Common myeloid progenitor, CD34-positive (primary cell): ENCODE results near the gene SYT13.

ENCODE experiments used
- CTCF ChIA-PET: fragments of 350-600 bp; sonication (Branson Sonifier 250); formaldehyde crosslinking; loops from one replicate; lab custom pipeline; 2021; ENCODE audit warnings: antibody characterized with exemption; lab: Charles Lee
- POLR2A ChIA-PET: fragments of 350-600 bp; sonication (Branson Sonifier 250); formaldehyde crosslinking; loops from one replicate; lab custom pipeline; 2021; ENCODE audit warnings: antibody characterized with exemption; lab: Charles Lee
- DNase-seq, 3 donors: peaks; one replicate each; pipeline versions ENCODE4 v3.0.0 to v3.0.0-alpha.2; 2013
- H3K27ac ChIP-seq, 2 experiments: 1 replicate in 1 of 2; 2 replicates in 1 of 2; pipeline ENCODE4 v1.7.0; 2013; ENCODE audit warnings: inconsistent platforms in 2 of 2, low read length in 2 of 2, mild to moderate bottlenecking in 2 of 2, low read depth in 1 of 2, moderate library complexity in 1 of 2; ENCODE audit not compliant: severe bottlenecking in 2 of 2, insufficient read depth in 1 of 2, poor library complexity in 1 of 2
- H3K27me3 ChIP-seq, 5 experiments: replicated peaks in 2 of 5; 1 replicate in 3 of 5; 2 replicates in 2 of 5; pipeline versions ENCODE4 v1.6.1 to v1.7.0; 2013; ENCODE audit warnings: low read length in 4 of 5, mild to moderate bottlenecking in 2 of 5, moderate library complexity in 2 of 5, inconsistent platforms in 1 of 5; ENCODE audit not compliant: insufficient read depth in 5 of 5, control insufficient read depth in 4 of 5
- H3K36me3 ChIP-seq, 4 experiments: 1 replicate in 2 of 4; 2 replicates in 2 of 4; pipeline versions ENCODE4 v1.6.1 to v1.7.0; 2013; ENCODE audit warnings: low read length in 3 of 4, control low read depth in 1 of 4, mild to moderate bottlenecking in 1 of 4; ENCODE audit not compliant: control insufficient read depth in 4 of 4, insufficient read depth in 4 of 4
- H3K4me1 ChIP-seq, 4 experiments: 1 replicate in 3 of 4; 2 replicates in 1 of 4; pipeline versions ENCODE4 v1.6.1 to v1.7.1; 2013; ENCODE audit warnings: low read length in 3 of 4, mild to moderate bottlenecking in 3 of 4, control low read depth in 1 of 4, inconsistent platforms in 1 of 4, moderate library complexity in 1 of 4; ENCODE audit not compliant: control insufficient read depth in 4 of 4, insufficient read depth in 4 of 4; ENCODE audit errors: control extremely low read depth in 1 of 4
- H3K4me3 ChIP-seq, 7 experiments: 1 replicate in 4 of 7; 2 replicates in 3 of 7; pipeline versions ENCODE4 v1.5.1 to v1.7.0; 2013; ENCODE audit warnings: mild to moderate bottlenecking in 7 of 7, low read length in 6 of 7, moderate library complexity in 6 of 7, inconsistent platforms in 2 of 7, low read depth in 2 of 7, control low read depth in 1 of 7; ENCODE audit not compliant: insufficient read depth in 4 of 7, control insufficient read depth in 1 of 7; ENCODE audit errors: extremely low read depth in 1 of 7
- H3K9me3 ChIP-seq, 5 experiments: 1 replicate in 4 of 5; 2 replicates in 1 of 5; pipeline versions ENCODE4 v1.6.1 to v1.7.1; 2013; ENCODE audit warnings: low read length in 4 of 5, mild to moderate bottlenecking in 2 of 5, inconsistent platforms in 1 of 5, low read depth in 1 of 5, moderate library complexity in 1 of 5; ENCODE audit not compliant: control insufficient read depth in 4 of 5, insufficient read depth in 2 of 5; ENCODE audit errors: control extremely low read depth in 1 of 5
- WGBS: methylation state at CpG from one replicate; pipeline ENCODE4 v1.1.5; 2013; ENCODE audit not compliant: insufficient coverage; 5-methylcytosine and 5-hydroxymethylcytosine counted together

Gene SYT13

GRCh38 chr11:45313171-45313865, 27.2 kb upstream of the SYT13 start:
- Histone ChIP-seq H3K36me3 (no peaks in the 10 kb centered on the region), H3K9me3 (no peaks in the 10 kb centered on the region), H3K4me1 (no peaks in the 10 kb centered on the region), H3K4me3 (no peak overlapping the region), H3K27me3 (peaks cover 0 to 9% (median 3%) of the 10 kb centered on the region in 5 experiments), H3K27ac (no peak overlapping the region)
- 88% methylated on average over 1 of the region's 1 CpG for WGBS
- no peak for DNase-seq
- POLR2A ChIA-PET = no interaction called here
- CTCF ChIA-PET = interaction anchor here (1.0 to 1.4 kb wide), 2 partner anchors 11 to 13 kb away, joined by 3 read pairs; no protein-coding TSS in a partner anchor

DNA sequence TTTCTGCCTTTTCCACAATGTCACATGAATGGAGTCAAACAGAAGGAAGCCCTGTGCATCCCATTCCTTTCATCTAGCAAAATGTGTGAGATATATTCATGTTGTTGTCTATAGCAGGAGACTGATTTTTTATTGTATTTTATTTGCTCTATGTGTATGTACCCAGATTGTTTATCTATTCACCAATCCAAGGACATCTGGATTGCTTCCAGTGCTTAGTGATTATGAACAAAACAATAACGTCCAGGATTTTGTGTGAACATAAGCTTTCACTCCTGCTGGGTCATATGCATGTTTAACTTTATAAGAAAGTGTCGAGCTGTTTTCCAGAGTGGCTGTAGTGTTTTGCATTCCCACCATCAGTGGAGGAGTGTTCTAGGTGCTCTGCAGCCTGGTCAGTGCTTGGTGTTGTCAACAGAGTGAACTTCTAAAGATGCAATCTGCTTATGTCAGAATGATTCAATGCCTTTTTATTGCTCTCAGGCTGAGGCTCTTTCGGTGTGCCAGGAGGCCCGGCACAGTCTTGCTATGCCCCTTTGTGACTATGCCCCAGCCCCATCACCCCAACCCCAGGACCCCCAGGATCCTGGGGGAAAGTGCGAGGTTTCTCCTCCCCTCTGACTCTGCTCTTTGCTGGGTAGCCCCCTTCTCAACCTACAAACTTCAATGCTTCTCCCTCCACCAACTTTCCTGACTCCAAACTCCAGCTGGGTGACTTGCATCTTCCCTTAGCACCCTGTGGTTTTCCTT, 19.9 kb upstream of the SYT13 start:
- 48% methylated on average over 5 of the region's 5 CpGs for WGBS
- POLR2A ChIA-PET = no interaction called here
- Histone ChIP-seq H3K27me3 (no peaks in the 10 kb centered on the region), H3K27ac (no peak overlapping the region), H3K4me1 (peaks cover 0 to 7% (median 2%) of the 10 kb centered on the region in 4 experiments), H3K36me3 (no peaks in the 10 kb centered on the region), H3K4me3 (no peak overlapping the region), H3K9me3 (no peaks in the 10 kb centered on the region)
- DNase-seq = peak in 1 of 3 donors; percentile 11
- CTCF ChIA-PET = interaction anchor here (0.8 to 2.7 kb wide), 3 partner anchors 11 to 196 kb away, joined by 4 to 10 read pairs (median 4); no protein-coding TSS in a partner anchor

GRCh38 chr11:45304992-45305335, 18.8 kb upstream of the SYT13 start:
- peaks cover 0 to 7% (median 2%) of the 10 kb centered on the region in 4 experiments for H3K4me1 ChIP-seq
- no peaks in the 10 kb centered on the region for H3K36me3 ChIP-seq
- no peak overlapping the region for H3K27ac ChIP-seq
- CTCF ChIA-PET = interaction anchor here (0.8 to 2.7 kb wide), 5 partner anchors 10 to 201 kb away, joined by 3 to 10 read pairs (median 4); no protein-coding TSS in a partner anchor
- no peaks in the 10 kb centered on the region for H3K9me3 ChIP-seq
- H3K4me3 ChIP-seq = no peak overlapping the region
- no peak for DNase-seq
- WGBS = 100% methylated on average over 2 of the region's 4 CpGs
- H3K27me3 ChIP-seq = no peaks in the 10 kb centered on the region
- POLR2A ChIA-PET = no interaction called here

DNA sequence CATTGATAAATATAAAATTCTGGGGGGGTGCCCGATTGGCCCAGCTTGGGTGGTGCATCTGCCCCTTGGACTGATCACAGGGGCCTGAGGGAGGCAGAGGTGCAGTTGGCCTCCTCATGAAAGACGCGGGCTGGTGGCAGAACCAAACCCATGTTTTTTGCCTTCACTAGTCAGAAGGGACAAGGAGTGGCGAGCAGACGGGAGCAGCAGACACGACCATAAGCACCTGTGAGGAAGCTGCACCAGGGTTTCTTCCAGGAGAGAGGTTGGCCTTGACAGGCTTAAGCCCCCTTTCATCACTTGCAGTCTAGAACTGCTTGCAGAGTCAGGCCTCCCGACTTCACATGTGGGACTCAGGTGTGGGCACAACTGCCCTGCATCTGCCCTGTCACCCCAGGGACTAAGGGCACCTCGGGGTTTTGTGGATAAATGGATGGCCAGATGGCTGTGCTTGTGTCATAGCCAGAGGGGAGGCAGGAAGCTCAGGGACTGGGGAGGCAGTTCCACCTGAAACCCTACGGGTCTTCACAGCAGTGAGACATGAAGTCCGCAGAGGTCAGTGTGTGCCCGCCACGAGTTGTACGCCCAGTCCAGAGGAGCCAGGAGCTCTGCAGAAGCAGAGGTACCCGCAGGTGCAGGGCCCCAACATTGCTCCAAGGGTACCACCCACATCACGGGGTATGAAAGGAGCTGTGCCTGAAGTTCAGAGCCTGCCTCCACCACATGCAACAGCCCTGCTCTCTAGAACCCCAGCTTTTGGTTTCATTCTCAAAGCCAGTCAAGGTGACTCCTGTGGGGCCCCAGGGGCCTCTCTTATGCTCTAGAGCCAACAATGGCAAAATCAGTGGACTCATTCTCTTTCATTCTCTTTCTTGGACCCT, 18.2 kb upstream of the SYT13 start:
- DNase-seq = no peak
- Histone ChIP-seq H3K4me1 (peaks cover 0 to 7% (median 2%) of the 10 kb centered on the region in 4 experiments), H3K4me3 (no peak overlapping the region), H3K27ac (no peak overlapping the region), H3K27me3 (no peaks in the 10 kb centered on the region), H3K9me3 (no peaks in the 10 kb centered on the region), H3K36me3 (no peaks in the 10 kb centered on the region)
- CTCF ChIA-PET = interaction anchor here (1.0 to 1.9 kb wide), 4 partner anchors 10 to 201 kb away, joined by 3 to 5 read pairs (median 5); no protein-coding TSS in a partner anchor
- 94% methylated on average over 13 of the region's 15 CpGs for WGBS
- POLR2A ChIA-PET = no interaction called here

DNA sequence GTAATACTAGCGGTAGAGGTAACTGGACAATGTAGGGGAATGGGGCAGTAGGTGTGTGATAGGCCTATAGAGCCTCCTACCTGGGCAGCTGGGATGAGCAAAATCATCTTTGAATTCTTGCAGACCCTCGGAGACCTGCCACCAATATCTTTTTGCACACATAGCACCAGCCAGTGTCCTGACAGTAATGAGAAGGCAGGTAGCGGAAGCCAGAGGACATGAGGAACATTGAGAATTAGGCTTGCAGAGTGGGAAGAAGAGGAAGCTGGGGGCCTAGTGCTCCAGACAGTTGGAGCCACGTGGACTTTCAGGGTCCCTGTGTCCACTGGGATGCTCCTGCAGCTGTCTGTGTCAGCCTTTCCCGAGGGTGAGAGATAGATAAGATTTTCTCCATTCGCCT, 17.2 kb upstream of the SYT13 start:
- no peaks in the 10 kb centered on the region for H3K27me3 ChIP-seq
- no peak overlapping the region for H3K4me3 ChIP-seq
- ChIA-PET CTCF (interaction anchor here (1.5 to 1.9 kb wide), 3 partner anchors 9 to 200 kb away, joined by 5 read pairs; no protein-coding TSS in a partner anchor), POLR2A (no interaction called here)
- no peak overlapping the region for H3K27ac ChIP-seq
- no peaks in the 10 kb centered on the region for H3K9me3 ChIP-seq
- WGBS = 100% methylated on average over 3 of the region's 6 CpGs
- H3K4me1 ChIP-seq = peaks cover 0 to 7% (median 3%) of the 10 kb centered on the region in 4 experiments
- H3K36me3 ChIP-seq = no peaks in the 10 kb centered on the region
- DNase-seq = no peak

DNA sequence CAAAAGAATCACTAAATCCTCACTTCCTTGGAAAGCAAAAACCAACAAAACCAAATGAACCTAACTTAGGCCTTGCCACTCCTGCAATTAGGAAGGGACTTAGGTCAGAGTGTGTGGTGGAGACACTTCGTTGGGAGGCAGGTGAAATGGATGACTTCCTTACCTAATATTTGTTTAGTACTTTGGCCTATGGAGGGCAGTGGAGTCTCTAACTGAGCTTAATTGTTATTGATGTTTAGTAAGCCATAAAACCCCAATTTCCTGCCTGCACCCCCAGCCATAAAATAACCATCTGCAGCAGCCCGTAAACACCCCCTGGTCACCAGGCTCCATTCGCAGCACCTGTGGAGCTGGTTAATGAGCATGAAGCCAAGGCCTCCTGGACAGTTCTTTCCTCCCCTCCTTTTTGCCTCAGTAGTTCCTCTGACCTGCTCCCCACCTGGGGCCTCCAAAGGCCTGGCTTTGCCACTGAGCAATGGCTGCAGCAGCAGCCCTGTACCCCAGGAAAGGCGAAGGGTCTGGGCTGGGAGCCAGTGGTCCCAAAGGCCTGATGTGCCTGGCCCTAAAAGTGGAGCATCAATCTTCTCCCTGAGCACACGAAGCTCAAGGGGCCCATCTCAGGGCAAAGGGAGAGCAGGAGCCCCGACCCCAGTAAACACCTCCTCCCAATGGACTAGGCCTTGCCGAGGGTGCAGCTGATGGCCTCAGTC, 15.6 kb upstream of the SYT13 start:
- 100% methylated on average over 3 of the region's 7 CpGs for WGBS
- Histone ChIP-seq H3K9me3 (no peaks in the 10 kb centered on the region), H3K27me3 (no peaks in the 10 kb centered on the region), H3K27ac (no peak overlapping the region), H3K4me1 (peaks cover 0 to 5% (median 2%) of the 10 kb centered on the region in 4 experiments), H3K36me3 (no peaks in the 10 kb centered on the region), H3K4me3 (no peak overlapping the region)
- CTCF ChIA-PET = interaction anchor here (0.5 to 0.9 kb wide), 2 partner anchors 9 to 51 kb away, joined by 3 read pairs; no protein-coding TSS in a partner anchor
- DNase-seq = no peak
- POLR2A ChIA-PET = no interaction called here
